Neutrophil (primary cell): Measurements from ENCODE around the gene SNRPD3.
A peak's percentile ranks its signal among the peaks of the same experiment; 100 is the strongest.
"Not testable (repeated sequence)": the region's sequence is repeated elsewhere in the genome, so short reads cannot be mapped to it uniquely, and the experiment has no call there.

Experiments used
- H3K27ac ChIP-seq: fragments of 200-600 bp; sonication (generic); 2 replicates; pipeline ENCODE4 v1.5.1; 2016; ENCODE audit warnings: mild to moderate bottlenecking, moderate library complexity
- H3K27me3 ChIP-seq: fragments of 200-600 bp; sonication (generic); 2 replicates; pipeline ENCODE4 v1.6.0; 2016; ENCODE audit warnings: mild to moderate bottlenecking
- H3K36me3 ChIP-seq: fragments of 200-600 bp; sonication (generic); 2 replicates; pipeline ENCODE4 v1.5.1; 2017
- H3K4me1 ChIP-seq, 2 experiments: fragments of 200-600 bp in 1 of 2; sonication (generic) in 1 of 2; 1 replicate in 1 of 2; 2 replicates in 1 of 2; pipeline versions ENCODE4 v1.5.1 to v1.6.1; 2013 to 2016; ENCODE audit warnings: low read depth in 1 of 2, low read length in 1 of 2, mild to moderate bottlenecking in 1 of 2, moderate library complexity in 1 of 2; ENCODE audit not compliant: control insufficient read depth in 1 of 2, insufficient read depth in 1 of 2
- H3K4me3 ChIP-seq, 2 experiments: fragments of 200-600 bp in 1 of 2; sonication (generic) in 1 of 2; 1 replicate in 1 of 2; 2 replicates in 1 of 2; pipeline ENCODE4 v1.5.1; 2013 to 2016; ENCODE audit warnings: low read depth in 1 of 2, low read length in 1 of 2, mild to moderate bottlenecking in 1 of 2, moderate library complexity in 1 of 2
- H3K9me3 ChIP-seq: fragments of 200-600 bp; sonication (generic); 2 replicates; pipeline ENCODE4 v1.5.1; 2016
- CTCF ChIP-seq: fragments of 200-600 bp; sonication (generic); IDR thresholded peaks from 2 replicates; pipeline ENCODE4 v1.5.1; 2016; ENCODE audit warnings: antibody characterized with exemption

The SNRPD3 gene

GRCh38 chr22:24594569-24595120 is 38.8 kb downstream of the SNRPD3 start:
- H3K4me3 ChIP-seq, result no peak overlapping the region
- H3K27ac ChIP-seq, result no peak overlapping the region
- TF ChIP-seq CTCF, result no peak
- H3K4me1 ChIP-seq, result peaks cover 10 to 20% of the 10 kb centered on the region in 2 experiments
- H3K27me3 ChIP-seq, result peaks cover 7% of the 10 kb centered on the region
- no peaks in the 10 kb centered on the region for H3K36me3 ChIP-seq
- H3K9me3 ChIP-seq, result no peaks in the 10 kb centered on the region

GRCh38 chr22:24595228-24595627 is 39.4 kb downstream of the SNRPD3 start:
- H3K4me1 ChIP-seq, result peaks cover 10 to 21% of the 10 kb centered on the region in 2 experiments
- H3K9me3 ChIP-seq, result no peaks in the 10 kb centered on the region
- no peaks in the 10 kb centered on the region for H3K36me3 ChIP-seq
- peaks cover 7% of the 10 kb centered on the region for H3K27me3 ChIP-seq
- no peak overlapping the region for H3K27ac ChIP-seq
- TF ChIP-seq CTCF, result no peak
- no peak overlapping the region for H3K4me3 ChIP-seq

- H3K4me1 ChIP-seq, result peaks cover 16 to 28% of the 10 kb centered on the region in 2 experiments
- H3K9me3 ChIP-seq, result no peaks in the 10 kb centered on the region
- no peak for TF ChIP-seq CTCF
- no peak overlapping the region for H3K4me3 ChIP-seq
- peaks cover 7% of the 10 kb centered on the region for H3K27me3 ChIP-seq
- no peak overlapping the region for H3K27ac ChIP-seq
- H3K36me3 ChIP-seq, result no peaks in the 10 kb centered on the region
Observed at GRCh38 chr22:24595863-24596262, 40.1 kb downstream of the SNRPD3 start.

- peaks cover 27 to 36% of the 10 kb centered on the region in 2 experiments for H3K4me1 ChIP-seq
- H3K36me3 ChIP-seq, H3K27ac ChIP-seq, H3K9me3 ChIP-seq, H3K27me3 ChIP-seq, H3K4me3 ChIP-seq: not testable (repeated sequence)
Observed at GRCh38 chr22:24597076-24597475, 41.3 kb downstream of the SNRPD3 start.

GRCh38 chr22:24599514-24599913 is 43.7 kb downstream of the SNRPD3 start:
- H3K27ac ChIP-seq, result no peak overlapping the region
- peaks cover 36 to 50% of the 10 kb centered on the region in 2 experiments for H3K4me1 ChIP-seq
- no peaks in the 10 kb centered on the region for H3K9me3 ChIP-seq
- no peak overlapping the region for H3K4me3 ChIP-seq
- no peaks in the 10 kb centered on the region for H3K27me3 ChIP-seq
- H3K36me3 ChIP-seq, result no peaks in the 10 kb centered on the region
- no peak for TF ChIP-seq CTCF

- H3K27ac ChIP-seq, result peak overlapping the region; percentile 94
- peaks cover 36 to 52% of the 10 kb centered on the region in 2 experiments for H3K4me1 ChIP-seq
- H3K36me3 ChIP-seq, H3K4me3 ChIP-seq, H3K27me3 ChIP-seq, H3K9me3 ChIP-seq: not testable (repeated sequence)
Observed at GRCh38 chr22:24599958-24600715, 44.3 kb downstream of the SNRPD3 start.
